Neural cell (in vitro differentiated cells): ENCODE data around the gene GSG1L.

ENCODE experiments used
- CTCF ChIP-seq: fragments of 450-650 bp; IDR thresholded peaks from 2 replicates; pipeline ENCODE4 v1.5.1; 2014; ENCODE audit warnings: antibody characterized with exemption, mild to moderate bottlenecking, moderate library complexity; ENCODE audit not compliant: poor library complexity, severe bottlenecking
- REST ChIP-seq: IDR thresholded peaks from 2 replicates; pipeline ENCODE4 v1.6.1; 2012; ENCODE audit warnings: borderline replicate concordance
- SMC3 ChIP-seq: fragments of 450-650 bp; conservative IDR thresholded peaks from 2 replicates; pipeline ENCODE4 v1.6.1; 2014; ENCODE audit warnings: antibody characterized with exemption, mild to moderate bottlenecking, moderate library complexity; ENCODE audit not compliant: poor library complexity

- TF ChIP-seq CTCF (no peak), SMC3 (no peak), REST (no peak)
Measured at GRCh38 chr16:27818246-27818645, 245.3 kb downstream of the GSG1L start.
